Neural cell (in vitro differentiated cells): Measurements from ENCODE around the gene GGA1.

ENCODE experiments used
- RAD21 ChIP-seq: fragments of 450-650 bp; conservative IDR thresholded peaks from 2 replicates; pipeline ENCODE4 v1.6.1; 2014; ENCODE audit warnings: antibody characterized with exemption, mild to moderate bottlenecking, moderate library complexity
- SMC3 ChIP-seq: fragments of 450-650 bp; conservative IDR thresholded peaks from 2 replicates; pipeline ENCODE4 v1.6.1; 2014; ENCODE audit warnings: antibody characterized with exemption, mild to moderate bottlenecking, moderate library complexity; ENCODE audit not compliant: poor library complexity
- TF ChIP-seq, protein P1 (sequence below): fragments of 450-650 bp; IDR thresholded peaks from 2 replicates; pipeline ENCODE4 v1.5.1; 2014; ENCODE audit warnings: antibody characterized with exemption, mild to moderate bottlenecking, moderate library complexity; ENCODE audit not compliant: poor library complexity, severe bottlenecking

DNA sequence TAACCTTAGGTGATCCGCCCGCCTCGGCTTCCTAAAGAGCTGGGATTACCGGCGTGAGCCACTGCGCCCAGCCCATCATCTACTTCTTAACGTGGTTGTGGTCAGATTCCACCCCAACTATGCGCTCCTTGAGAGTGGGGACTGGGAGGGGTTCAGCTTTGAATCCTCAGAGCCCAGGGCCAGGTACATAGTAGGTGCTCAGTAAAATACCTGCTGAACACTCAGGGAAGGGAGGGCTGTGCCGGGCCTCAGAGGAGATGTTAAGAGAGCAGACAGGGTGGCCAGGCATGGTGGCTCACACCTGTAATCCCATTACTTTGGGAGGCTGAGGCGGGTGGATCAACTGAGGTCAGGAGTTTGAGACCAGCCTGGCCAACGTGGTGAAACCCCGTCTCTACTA, 65.6 kb downstream of the GGA1 start:
- TF ChIP-seq, protein P1, sequence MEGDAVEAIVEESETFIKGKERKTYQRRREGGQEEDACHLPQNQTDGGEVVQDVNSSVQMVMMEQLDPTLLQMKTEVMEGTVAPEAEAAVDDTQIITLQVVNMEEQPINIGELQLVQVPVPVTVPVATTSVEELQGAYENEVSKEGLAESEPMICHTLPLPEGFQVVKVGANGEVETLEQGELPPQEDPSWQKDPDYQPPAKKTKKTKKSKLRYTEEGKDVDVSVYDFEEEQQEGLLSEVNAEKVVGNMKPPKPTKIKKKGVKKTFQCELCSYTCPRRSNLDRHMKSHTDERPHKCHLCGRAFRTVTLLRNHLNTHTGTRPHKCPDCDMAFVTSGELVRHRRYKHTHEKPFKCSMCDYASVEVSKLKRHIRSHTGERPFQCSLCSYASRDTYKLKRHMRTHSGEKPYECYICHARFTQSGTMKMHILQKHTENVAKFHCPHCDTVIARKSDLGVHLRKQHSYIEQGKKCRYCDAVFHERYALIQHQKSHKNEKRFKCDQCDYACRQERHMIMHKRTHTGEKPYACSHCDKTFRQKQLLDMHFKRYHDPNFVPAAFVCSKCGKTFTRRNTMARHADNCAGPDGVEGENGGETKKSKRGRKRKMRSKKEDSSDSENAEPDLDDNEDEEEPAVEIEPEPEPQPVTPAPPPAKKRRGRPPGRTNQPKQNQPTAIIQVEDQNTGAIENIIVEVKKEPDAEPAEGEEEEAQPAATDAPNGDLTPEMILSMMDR = no peak
- no peak for TF ChIP-seq RAD21
- TF ChIP-seq SMC3 = no peak
